ENCODE measurements around the gene GRHPR.

The GRHPR gene

GRCh38 chr9:37486256-37486615, 63.7 kb downstream of the GRHPR start:
- DNase-seq = no peak

Data from activated CD8-positive, alpha-beta memory T cell treated with anti-CD3 and anti-CD28 coated beads, Interleukin-2, amount 50 U/mL, for 48 hours (primary cell).